NCI-H1694 (cell line): ENCODE measurements around the gene RASGRP3.
A peak's percentile ranks its signal among the peaks of the same experiment; 100 is the strongest.

ENCODE experiments used
- DNase-seq: peaks from one replicate; lab custom pipeline; 2025; lab: John Stamatoyannopoulos, UW

The RASGRP3 gene

GRCh38 chr2:33581872-33582271 is 105.4 kb downstream of the RASGRP3 start:
- DNase-seq: no peak

DNA sequence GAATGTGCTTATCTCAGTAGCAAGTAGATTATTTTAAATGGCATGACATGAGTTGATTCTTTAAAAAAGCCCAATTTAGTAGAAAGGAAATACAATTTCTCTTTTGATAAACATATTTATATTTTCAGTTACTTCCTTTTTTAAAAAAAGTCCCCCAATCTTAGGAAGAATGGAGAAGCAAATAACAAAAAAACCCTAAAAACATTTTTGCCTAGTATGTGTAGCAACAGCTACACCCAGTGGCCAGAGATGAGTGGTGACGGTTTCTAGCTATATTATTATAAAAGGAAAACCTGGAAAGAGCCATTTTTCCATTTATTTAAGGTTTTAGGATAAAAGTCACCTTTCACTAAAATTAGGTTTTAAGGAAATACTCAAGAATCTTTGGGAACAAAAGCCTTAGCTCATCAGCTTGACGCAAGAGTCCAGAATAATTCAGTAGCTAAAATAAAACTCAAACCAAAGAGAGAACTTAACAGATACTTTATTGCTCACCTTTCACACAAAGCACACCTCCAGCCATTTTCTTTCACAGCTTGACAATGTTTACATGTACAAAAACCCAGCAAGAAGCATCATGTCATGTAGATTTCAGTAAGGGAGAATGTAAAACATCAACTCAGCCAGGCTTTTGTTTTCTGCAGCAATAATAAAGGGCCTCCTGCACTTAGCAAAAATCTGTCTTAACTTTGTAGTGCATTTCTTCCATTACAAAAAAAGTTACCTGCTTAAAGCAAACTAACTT is 106.9 kb downstream of the RASGRP3 start:
- DNase-seq: peak; percentile 39

DNA sequence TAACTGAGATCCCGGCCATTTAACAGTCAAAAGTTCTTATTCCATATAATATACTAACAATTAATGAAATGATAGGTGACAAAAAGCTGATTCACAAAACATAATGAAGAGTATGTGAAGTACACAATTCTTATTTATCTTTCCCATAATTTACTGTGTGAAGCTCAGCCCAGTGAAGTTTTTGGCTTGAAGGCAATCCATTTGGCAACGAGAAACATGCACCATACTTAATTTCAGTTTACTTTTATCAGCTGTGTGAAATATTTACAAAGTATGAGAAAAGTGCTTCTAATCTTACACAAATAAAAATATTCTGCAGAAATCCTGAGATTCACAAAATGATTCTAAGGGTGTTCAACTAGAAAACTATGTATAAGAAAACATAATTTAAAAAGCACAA is 110.3 kb downstream of the RASGRP3 start:
- DNase-seq: no peak

DNA sequence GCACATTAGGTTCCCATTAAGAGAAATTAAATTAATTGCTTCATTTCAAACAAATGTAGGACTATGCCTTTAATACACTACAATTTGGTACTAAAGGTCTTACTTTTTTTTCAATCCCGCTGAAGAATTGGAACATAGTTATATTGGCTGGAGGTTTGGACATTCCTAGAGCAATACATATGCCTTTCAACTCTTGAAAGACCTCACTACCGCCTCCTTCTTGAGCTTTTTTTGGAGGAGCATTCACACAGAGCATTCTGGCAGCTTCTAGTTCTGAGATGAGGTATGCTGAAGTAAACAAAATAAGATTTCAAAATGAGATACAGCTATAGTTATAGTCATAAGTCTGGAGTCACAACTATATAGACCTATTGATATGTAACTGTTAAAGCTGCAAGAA is 111.8 kb downstream of the RASGRP3 start:
- no peak for DNase-seq

DNA sequence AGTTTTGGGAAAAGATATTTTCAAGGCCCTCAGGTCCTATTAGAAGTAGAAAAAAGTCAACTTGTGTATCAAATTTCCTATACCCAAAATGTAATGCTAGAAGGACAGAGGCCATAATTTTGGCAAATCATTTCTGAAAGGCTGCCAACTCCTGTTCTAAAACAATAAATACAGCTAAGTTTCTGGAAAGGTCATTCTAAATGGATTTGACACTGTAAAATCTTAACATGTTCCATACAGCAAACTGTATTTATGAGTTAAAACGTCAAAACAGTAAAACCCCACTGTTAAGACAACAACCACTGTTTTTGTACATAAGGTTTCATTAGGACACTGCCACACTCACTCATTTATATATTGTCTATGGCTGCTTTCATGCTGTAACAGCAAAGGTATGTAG is 113.0 kb downstream of the RASGRP3 start:
- no peak for DNase-seq

- no peak for DNase-seq
Measured at GRCh38 chr2:33595385-33595784, 118.9 kb downstream of the RASGRP3 start.

DNA sequence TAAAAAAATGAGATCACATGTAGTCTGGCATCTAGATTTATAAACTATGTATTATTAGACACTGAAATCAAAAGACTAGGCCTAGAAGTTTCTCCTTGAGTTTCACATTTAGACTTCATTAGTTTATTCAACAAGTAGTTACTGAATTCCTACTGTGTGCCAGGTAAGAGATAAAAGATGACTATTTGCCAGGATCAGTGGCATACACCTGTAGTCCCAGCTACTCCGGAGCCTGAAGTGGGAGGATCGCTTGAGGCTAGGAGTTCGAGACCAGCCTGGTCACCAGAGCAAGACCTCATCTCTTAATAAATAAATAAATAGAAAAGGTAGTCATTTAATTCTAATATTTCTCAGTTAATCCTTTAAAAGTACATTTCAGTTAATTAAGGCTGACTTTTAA is 120.6 kb downstream of the RASGRP3 start:
- DNase-seq: no peak

GRCh38 chr2:33598561-33599174 is 122.2 kb downstream of the RASGRP3 start:
- no peak for DNase-seq

DNA sequence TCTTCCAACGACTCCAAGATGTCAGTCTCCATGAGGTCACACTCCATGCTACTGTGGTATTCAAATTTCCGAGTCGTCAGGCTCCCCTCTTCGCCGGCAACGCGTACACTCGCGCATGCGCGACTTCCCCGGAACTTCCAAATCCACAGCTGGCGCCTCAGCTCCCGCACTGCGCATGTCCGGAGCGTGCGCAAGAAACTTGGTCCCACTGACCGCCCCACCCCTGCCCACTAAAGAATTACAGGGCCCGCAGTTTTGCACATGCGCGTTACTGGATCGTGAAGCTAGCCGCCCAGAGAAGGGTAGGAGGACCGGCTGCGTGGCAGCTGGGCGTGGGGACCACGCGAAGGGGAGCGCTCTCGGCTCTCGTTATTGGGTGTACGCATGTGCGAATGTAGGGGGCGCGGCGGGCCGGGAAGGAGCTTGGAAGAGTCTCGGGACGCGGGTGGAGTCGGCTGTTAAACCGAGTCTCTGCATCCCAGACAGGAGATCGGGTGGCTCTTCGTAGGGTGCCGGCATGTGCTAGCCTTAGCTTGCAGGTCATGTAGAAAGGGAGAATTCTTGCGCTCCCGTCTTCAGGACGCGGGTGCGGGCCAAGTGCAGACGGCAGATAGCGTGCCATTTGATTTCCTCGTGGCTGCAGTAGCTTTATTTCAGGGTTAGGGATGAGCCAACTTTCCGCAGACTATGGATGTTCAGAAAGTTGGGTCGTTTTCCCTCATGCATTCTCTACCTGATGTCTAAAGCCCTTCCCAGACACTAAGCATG is 122.9 kb downstream of the RASGRP3 start, which contains the start of gene FAM98A:
Gene FAM98A (minus strand): TSS at position 125 of the 768 bp plus-strand sequence. CDS start 78 bp downstream, at position 47.
- peak; percentile 99 for DNase-seq

GRCh38 chr2:33599943-33600192 is 123.4 kb downstream of the RASGRP3 start:
- no peak for DNase-seq

DNA sequence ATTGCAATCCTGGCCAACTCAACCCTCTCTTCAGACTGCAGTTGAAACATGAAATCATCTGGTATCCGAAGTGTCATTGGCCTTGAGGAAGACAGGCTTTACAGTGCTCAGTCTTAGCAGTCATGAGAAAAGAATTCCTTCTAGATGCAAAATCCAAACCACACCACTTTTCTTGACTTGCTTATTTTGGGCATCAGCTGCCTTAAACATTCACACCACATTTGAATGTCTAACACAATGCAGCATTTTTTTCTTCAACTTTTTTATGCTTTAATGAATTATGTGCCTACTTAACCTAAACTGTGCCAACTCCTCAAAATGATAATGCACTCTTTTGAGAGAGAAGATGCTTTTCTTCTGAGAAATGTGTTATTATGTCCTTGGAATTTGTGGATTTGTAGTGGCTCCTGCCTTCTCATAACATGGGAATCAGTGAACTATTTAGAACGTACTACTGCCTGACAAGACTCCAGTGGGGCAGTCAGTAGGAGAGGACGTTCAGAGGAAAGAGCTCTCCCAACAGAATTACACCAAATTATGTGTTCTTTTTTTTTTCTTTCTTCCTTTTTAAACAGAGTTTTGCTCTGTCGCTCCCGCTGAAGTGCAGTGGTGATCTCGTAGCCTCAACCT is 125.9 kb downstream of the RASGRP3 start:
- no peak for DNase-seq

DNA sequence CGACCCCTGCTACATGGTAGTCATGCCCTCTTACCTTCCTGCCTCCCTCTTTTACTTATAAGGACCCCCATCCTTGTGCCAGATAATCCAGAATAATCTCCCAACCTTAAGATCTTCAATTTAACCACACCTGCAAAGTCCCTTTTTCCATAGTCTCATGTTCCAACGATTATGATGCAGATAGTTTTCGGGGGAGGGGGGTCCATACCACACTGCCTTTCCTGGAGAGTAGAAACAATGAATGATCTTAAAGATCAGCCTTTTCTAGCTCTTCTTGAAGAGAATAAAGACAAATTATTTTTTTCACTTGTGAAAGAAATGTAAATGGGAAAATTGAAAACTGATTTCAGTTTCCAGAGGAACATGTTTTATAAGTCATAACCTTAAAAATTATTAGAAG is 127.0 kb downstream of the RASGRP3 start:
- DNase-seq: no peak

DNA sequence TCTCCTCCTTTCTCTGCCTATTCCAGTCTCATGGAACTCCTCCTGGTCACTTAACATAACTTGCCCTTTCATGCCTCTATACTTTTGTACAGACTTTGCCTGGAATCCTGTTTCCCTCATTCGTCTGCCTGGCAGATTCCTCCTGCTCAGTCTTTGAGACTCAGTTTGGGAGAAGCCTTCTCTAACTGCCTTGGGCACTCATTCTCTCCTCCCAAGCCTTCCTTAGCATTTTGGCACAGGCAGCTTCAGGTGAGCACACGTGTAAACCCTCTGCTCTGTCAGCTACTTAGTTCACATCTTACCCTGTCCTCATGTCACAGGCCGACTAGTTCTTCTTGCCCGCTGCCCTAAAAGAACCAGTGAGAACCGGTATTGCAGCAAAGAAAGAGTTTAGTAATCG is 128.6 kb downstream of the RASGRP3 start:
- DNase-seq: no peak

GRCh38 chr2:33606100-33606499 is 129.7 kb downstream of the RASGRP3 start:
- no peak for DNase-seq

- DNase-seq: no peak
Measured at GRCh38 chr2:33606622-33607021, 130.2 kb downstream of the RASGRP3 start.

DNA sequence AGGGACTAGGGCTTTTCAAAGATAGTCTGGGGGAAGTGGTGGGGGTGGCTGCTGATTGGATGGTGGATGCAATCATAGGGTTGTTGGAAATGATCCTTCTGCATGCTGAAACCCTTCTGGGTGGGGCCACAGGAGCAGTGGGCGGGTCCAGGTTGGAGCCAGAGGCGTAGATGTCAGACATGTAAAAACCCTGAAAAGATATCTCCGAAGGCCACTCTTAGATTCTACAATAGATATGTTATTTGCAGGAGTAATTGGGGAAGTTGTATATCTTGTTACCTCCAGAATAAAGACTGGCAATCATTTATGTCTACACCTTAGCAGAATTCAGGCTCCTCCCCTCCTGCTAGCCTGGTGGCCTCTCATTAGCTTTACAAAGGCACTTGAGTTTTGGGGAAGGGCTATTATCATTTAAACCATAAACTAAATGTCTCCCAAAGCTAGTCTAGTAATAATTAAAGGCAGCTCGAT is 130.8 kb downstream of the RASGRP3 start:
- DNase-seq: no peak

GRCh38 chr2:33607905-33608304 is 131.5 kb downstream of the RASGRP3 start:
- DNase-seq: no peak

DNA sequence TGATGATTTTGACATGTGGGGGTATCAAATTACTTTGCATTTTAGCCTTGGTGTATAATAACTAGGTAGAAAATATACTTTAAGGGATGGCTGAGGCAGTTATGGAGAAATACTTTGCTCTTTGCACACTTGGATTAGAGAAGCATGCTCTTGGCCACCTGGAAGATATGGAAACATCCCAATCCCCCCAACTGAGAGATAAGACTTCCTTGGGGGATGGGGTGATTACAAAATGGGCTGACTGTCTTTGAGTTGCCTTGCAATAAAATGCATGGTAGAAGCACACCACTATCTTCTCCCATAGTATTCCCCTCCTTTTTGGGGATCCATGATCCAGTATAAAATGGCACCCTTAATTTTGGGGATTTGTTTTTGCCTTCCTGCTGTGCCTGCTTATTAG is 137.7 kb downstream of the RASGRP3 start:
- no peak for DNase-seq
